SK-N-SH (cell line): ENCODE data around the gene GNPAT. TPM values are rescaled to one million over a fixed set of nuclear protein-coding genes. Genes with fewer than 3 reads are reported as not detected.

Experiments used
- CTCF ChIA-PET: fragments of 300-600, 350-600 bp; formaldehyde crosslinking; extraction: SDS; loops from one replicate; lab custom pipeline; 2021; lab: Yijun Ruan, JAX
- POLR2A ChIA-PET: fragments of 350-600 bp; sonication (Branson Sonifier 250); formaldehyde crosslinking; extraction: SDS; loops from one replicate; lab custom pipeline; 2020; ENCODE audit warnings: antibody characterized with exemption, inconsistent platforms; lab: Yijun Ruan, JAX
- DNase-seq: peaks from one replicate; pipeline ENCODE4 v3.0.0; 2012
- H2AFZ ChIP-seq: fragments of 200-600 bp; sonication (generic); 2 replicates; pipeline ENCODE4 v1.8.1; 2016; ENCODE audit warnings: antibody characterized with exemption, mild to moderate bottlenecking, low read depth
- H3F3A ChIP-seq: fragments of 200-600 bp; sonication (generic); replicated peaks from 2 replicates; pipeline ENCODE3; 2016; ENCODE audit warnings: antibody characterized with exemption, mild to moderate bottlenecking; ENCODE audit not compliant: insufficient read depth
- H3K27ac ChIP-seq, 2 experiments: fragments of 200-500 bp in 1 of 2; fragments of 200-600 bp in 1 of 2; sonication (Bioruptor generic) in 1 of 2; sonication (generic), shearing (Covaris generic) in 1 of 2; 2 replicates each; pipeline versions ENCODE4 v1.5.1 to v1.6.1; 2014 to 2016; ENCODE audit warnings: low read depth in 2 of 2, inconsistent platforms in 1 of 2, low read length in 1 of 2, mild to moderate bottlenecking in 1 of 2, mixed read lengths in 1 of 2
- H3K27me3 ChIP-seq: fragments of 200-600 bp; sonication (generic), shearing (Covaris generic); 2 replicates; pipeline ENCODE4 v1.6.1; 2016; ENCODE audit warnings: mixed run types; ENCODE audit not compliant: insufficient read depth
- H3K36me3 ChIP-seq, 2 experiments: fragments of 200-500 bp in 1 of 2; fragments of 200-600 bp in 1 of 2; sonication (Bioruptor generic) in 1 of 2; sonication (generic) in 1 of 2; replicated peaks in 1 of 2; 2 replicates each; pipeline versions ENCODE3 to v1.5.1; 2014 to 2016; ENCODE audit warnings: low read length in 1 of 2, mild to moderate bottlenecking in 1 of 2; ENCODE audit not compliant: insufficient read depth in 2 of 2, control insufficient read depth in 1 of 2
- H3K4me1 ChIP-seq, 2 experiments: fragments of 200-500 bp in 1 of 2; fragments of 200-600 bp in 1 of 2; sonication (Bioruptor generic) in 1 of 2; sonication (generic), shearing (Covaris generic) in 1 of 2; 2 replicates each; pipeline versions ENCODE4 v1.5.1 to v1.6.1; 2014 to 2016; ENCODE audit warnings: low read depth in 1 of 2, low read length in 1 of 2, mixed run types in 1 of 2; ENCODE audit not compliant: insufficient read depth in 2 of 2, control insufficient read depth in 1 of 2
- H3K4me2 ChIP-seq: fragments of 200-600 bp; sonication (generic), shearing (Covaris generic); 2 replicates; pipeline ENCODE4 v1.6.1; 2017; ENCODE audit warnings: mixed run types
- H3K4me3 ChIP-seq, 2 experiments: fragments of 200-500 bp in 1 of 2; fragments of 200-600 bp in 1 of 2; sonication (Bioruptor generic) in 1 of 2; sonication (generic), shearing (Covaris generic) in 1 of 2; 2 replicates each; pipeline versions ENCODE4 v1.5.1 to v1.8.1; 2014 to 2016; ENCODE audit warnings: low read depth in 2 of 2, inconsistent platforms in 1 of 2, low read length in 1 of 2, mild to moderate bottlenecking in 1 of 2, mixed read lengths in 1 of 2, moderate library complexity in 1 of 2
- H3K79me2 ChIP-seq: fragments of 200-600 bp; sonication (generic); 2 replicates; pipeline ENCODE4 v1.8.1; 2017; ENCODE audit warnings: mild to moderate bottlenecking; ENCODE audit not compliant: insufficient read depth
- H3K9ac ChIP-seq: fragments of 200-600 bp; sonication (generic); 2 replicates; pipeline ENCODE4 v1.6.1; 2017; ENCODE audit warnings: mixed run types
- H3K9me2 ChIP-seq: fragments of 200-600 bp; sonication (generic); 2 replicates; pipeline ENCODE4 v1.6.1; 2017; ENCODE audit warnings: mixed run types
- H3K9me3 ChIP-seq: fragments of 200-600 bp; sonication (generic); 2 replicates; pipeline ENCODE4 v1.6.1; 2017; ENCODE audit warnings: mixed run types, mild to moderate bottlenecking, moderate library complexity
- H4K20me1 ChIP-seq: fragments of 200-600 bp; sonication (generic); 2 replicates; pipeline ENCODE4 v1.6.1; 2017; ENCODE audit warnings: mild to moderate bottlenecking, mixed run types; ENCODE audit not compliant: insufficient read depth
- EP300 ChIP-seq, 2 experiments: IDR thresholded peaks; 2 replicates each; pipeline versions ENCODE4 v1.4.0 to v1.6.1; 2012; ENCODE audit warnings: borderline replicate concordance in 1 of 2, low read depth in 1 of 2, low read length in 1 of 2
- FOSL2 ChIP-seq: IDR thresholded peaks from 2 replicates; pipeline ENCODE4 v1.4.0; 2012; ENCODE audit warnings: low read depth, mild to moderate bottlenecking, moderate library complexity, borderline replicate concordance
- GATA2 ChIP-seq: sonication (generic); formaldehyde crosslinking; IDR thresholded peaks from 2 replicates; pipeline ENCODE4 v1.5.0; 2020; ENCODE audit warnings: mild to moderate bottlenecking, missing genetic modification reagents
- IRF3 ChIP-seq: fragments of 150-350 bp; IDR thresholded peaks from 2 replicates; pipeline ENCODE4 v1.6.1; 2016; ENCODE audit warnings: mild to moderate bottlenecking, low read depth, low read length
- MEF2A ChIP-seq: IDR thresholded peaks from 2 replicates; pipeline ENCODE4 v1.4.0; 2012; ENCODE audit warnings: low read depth, borderline replicate concordance
- MXI1 ChIP-seq: IDR thresholded peaks from 2 replicates; pipeline ENCODE4 v1.6.1; 2012; ENCODE audit warnings: mild to moderate bottlenecking, low read depth, low read length, improper control_type of control experiment
- NFIC ChIP-seq: IDR thresholded peaks from 2 replicates; pipeline ENCODE4 v1.4.0; 2012; ENCODE audit warnings: borderline replicate concordance
- NRF1 ChIP-seq: IDR thresholded peaks from 2 replicates; pipeline ENCODE4 v1.6.1; 2012; ENCODE audit warnings: low read depth, mild to moderate bottlenecking, low read length
- PBX3 ChIP-seq: IDR thresholded peaks from 2 replicates; pipeline ENCODE4; 2012
- RXRA ChIP-seq: IDR thresholded peaks from 2 replicates; pipeline ENCODE4 v1.4.0; 2012; ENCODE audit warnings: low read depth, mild to moderate bottlenecking, borderline replicate concordance
- TAF1 ChIP-seq: IDR thresholded peaks from 2 replicates; pipeline ENCODE4 v1.6.1; 2012; ENCODE audit warnings: low read depth, mild to moderate bottlenecking, low read length, moderate library complexity, borderline replicate concordance
- TEAD4 ChIP-seq: IDR thresholded peaks from 2 replicates; pipeline ENCODE4 v1.4.0; 2012; ENCODE audit warnings: mild to moderate bottlenecking, borderline replicate concordance; ENCODE audit not compliant: insufficient read depth
- WGBS: methylation state at CpG from one replicate; pipeline ENCODE4 v1.1.6; 2017; ENCODE audit warnings: low lambda C conversion rate; 5-methylcytosine and 5-hydroxymethylcytosine counted together
- polyA plus RNA-seq, 3 experiments: library from polyadenylated mRNA; depleted of rRNA; stranded (reverse); fragments of >200 nt; gene quantifications; 2 replicates each; pipeline ENCODE4 v1.2.3, GENCODE V29; 2012
- TF ChIP-seq, protein P1 (sequence below): IDR thresholded peaks from 2 replicates; pipeline ENCODE4 v1.4.0; 2012; ENCODE audit warnings: low read depth, borderline replicate concordance
- TF ChIP-seq, protein P2 (sequence below): IDR thresholded peaks from 2 replicates; pipeline ENCODE4 v1.4.0; 2012; ENCODE audit warnings: low read depth, borderline replicate concordance

GNPAT gene
- polyA plus RNA-seq, 1 of the 3 experiments (the other 2 are of a cell fraction): 14.7 TPM

GRCh38 chr1:231231511-231231910, 9.5 kb upstream of the GNPAT start:
- no peak for DNase-seq
- no peak overlapping the region for H3K4me2 ChIP-seq
- no peak overlapping the region for H3K27ac ChIP-seq
- H4K20me1 ChIP-seq: no peaks in the 10 kb centered on the region
- peaks cover 25% of the 10 kb centered on the region; the same call in 1 of the 2 replicates for H3K79me2 ChIP-seq
- TF ChIP-seq RXRA (no peak), TEAD4 (no peak), TAF1 (no peak), NRF1 (no peak), PBX3 (no peak), EP300 (IDR thresholded peaks at IDR 0.05; ENCODE audit: borderline replicate concordance in 1 of 2, low read depth in 1 of 2, low read length in 1 of 2) (no peak), MXI1 (no peak), MEF2A (no peak), IRF3 (no peak), FOSL2 (no peak), GATA2 (CRISPR knock-in tag) (no peak), NFIC (no peak)
- TF ChIP-seq, protein P1, sequence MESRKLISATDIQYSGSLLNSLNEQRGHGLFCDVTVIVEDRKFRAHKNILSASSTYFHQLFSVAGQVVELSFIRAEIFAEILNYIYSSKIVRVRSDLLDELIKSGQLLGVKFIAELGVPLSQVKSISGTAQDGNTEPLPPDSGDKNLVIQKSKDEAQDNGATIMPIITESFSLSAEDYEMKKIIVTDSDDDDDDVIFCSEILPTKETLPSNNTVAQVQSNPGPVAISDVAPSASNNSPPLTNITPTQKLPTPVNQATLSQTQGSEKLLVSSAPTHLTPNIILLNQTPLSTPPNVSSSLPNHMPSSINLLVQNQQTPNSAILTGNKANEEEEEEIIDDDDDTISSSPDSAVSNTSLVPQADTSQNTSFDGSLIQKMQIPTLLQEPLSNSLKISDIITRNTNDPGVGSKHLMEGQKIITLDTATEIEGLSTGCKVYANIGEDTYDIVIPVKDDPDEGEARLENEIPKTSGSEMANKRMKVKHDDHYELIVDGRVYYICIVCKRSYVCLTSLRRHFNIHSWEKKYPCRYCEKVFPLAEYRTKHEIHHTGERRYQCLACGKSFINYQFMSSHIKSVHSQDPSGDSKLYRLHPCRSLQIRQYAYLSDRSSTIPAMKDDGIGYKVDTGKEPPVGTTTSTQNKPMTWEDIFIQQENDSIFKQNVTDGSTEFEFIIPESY: no peak
- TF ChIP-seq, protein P2, sequence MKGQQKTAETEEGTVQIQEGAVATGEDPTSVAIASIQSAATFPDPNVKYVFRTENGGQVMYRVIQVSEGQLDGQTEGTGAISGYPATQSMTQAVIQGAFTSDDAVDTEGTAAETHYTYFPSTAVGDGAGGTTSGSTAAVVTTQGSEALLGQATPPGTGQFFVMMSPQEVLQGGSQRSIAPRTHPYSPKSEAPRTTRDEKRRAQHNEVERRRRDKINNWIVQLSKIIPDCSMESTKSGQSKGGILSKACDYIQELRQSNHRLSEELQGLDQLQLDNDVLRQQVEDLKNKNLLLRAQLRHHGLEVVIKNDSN: no peak
- H3K4me3 ChIP-seq: no peak overlapping the region
- peaks cover 11 to 39% of the 10 kb centered on the region in 2 experiments for H3K36me3 ChIP-seq
- H2AFZ ChIP-seq: no peak overlapping the region
- H3K9ac ChIP-seq: no peak overlapping the region
- POLR2A ChIA-PET: no interaction called here
- H3K4me1 ChIP-seq: no peaks in the 10 kb centered on the region
- H3K9me2 ChIP-seq: no peaks in the 10 kb centered on the region
- H3K27me3 ChIP-seq: no peaks in the 10 kb centered on the region
- no peaks in the 10 kb centered on the region for H3F3A ChIP-seq
- CTCF ChIA-PET: interaction anchor here (0.9 kb wide), 1 partner anchor 30 kb away, joined by 3 read pairs; no protein-coding TSS in a partner anchor
- WGBS: over 99% methylated on average over 10 of the region's 10 CpGs
- no peaks in the 10 kb centered on the region for H3K9me3 ChIP-seq
